ENCODE results near the gene SLC26A4. TPM values are rescaled to one million over a fixed set of nuclear protein-coding genes. Genes with fewer than 3 reads are reported as not detected.

The SLC26A4 gene
- total RNA-seq, 4 donors from 2014 or later, result 0.18 to 0.27 TPM; not detected in 2

DNA sequence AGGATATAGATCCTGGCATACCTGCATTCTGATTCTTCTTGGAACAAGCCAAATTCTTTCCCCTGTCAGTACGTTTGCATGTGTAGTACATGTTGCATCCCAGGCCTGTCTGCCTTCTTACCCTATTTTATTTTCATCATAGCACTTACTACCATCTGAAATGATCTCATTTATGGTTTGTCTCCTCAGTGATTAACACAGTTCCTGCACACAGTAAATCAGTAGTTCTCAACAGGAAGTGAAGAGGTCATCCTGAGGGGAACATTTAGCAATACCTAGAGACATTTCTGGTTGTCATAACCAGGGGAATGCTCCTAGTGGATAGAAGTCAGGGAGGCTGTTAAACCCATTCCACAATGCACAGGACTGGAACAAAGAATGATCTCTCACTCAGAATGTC is 38.2 kb upstream of the SLC26A4 start:
- Histone ChIP-seq H3K9me3 (no peaks in the 10 kb centered on the region), H3K27ac (no peak overlapping the region), H3K4me1 (no peaks in the 10 kb centered on the region), H3K4me3 (no peak overlapping the region), H3K27me3 (no peaks in the 10 kb centered on the region), H3K36me3 (no peaks in the 10 kb centered on the region)
- DNase-seq, result no peak
- no peak for TF ChIP-seq POLR2A (IDR thresholded peaks at IDR 0.05)
- TF ChIP-seq, protein P1, sequence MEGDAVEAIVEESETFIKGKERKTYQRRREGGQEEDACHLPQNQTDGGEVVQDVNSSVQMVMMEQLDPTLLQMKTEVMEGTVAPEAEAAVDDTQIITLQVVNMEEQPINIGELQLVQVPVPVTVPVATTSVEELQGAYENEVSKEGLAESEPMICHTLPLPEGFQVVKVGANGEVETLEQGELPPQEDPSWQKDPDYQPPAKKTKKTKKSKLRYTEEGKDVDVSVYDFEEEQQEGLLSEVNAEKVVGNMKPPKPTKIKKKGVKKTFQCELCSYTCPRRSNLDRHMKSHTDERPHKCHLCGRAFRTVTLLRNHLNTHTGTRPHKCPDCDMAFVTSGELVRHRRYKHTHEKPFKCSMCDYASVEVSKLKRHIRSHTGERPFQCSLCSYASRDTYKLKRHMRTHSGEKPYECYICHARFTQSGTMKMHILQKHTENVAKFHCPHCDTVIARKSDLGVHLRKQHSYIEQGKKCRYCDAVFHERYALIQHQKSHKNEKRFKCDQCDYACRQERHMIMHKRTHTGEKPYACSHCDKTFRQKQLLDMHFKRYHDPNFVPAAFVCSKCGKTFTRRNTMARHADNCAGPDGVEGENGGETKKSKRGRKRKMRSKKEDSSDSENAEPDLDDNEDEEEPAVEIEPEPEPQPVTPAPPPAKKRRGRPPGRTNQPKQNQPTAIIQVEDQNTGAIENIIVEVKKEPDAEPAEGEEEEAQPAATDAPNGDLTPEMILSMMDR (IDR thresholded peaks at IDR 0.05), result no peak

- Histone ChIP-seq H3K27ac (no peak overlapping the region), H3K27me3 (no peaks in the 10 kb centered on the region), H3K4me3 (no peak overlapping the region), H3K9me3 (no peaks in the 10 kb centered on the region), H3K36me3 (no peaks in the 10 kb centered on the region), H3K4me1 (no peaks in the 10 kb centered on the region)
- TF ChIP-seq, protein P1 (IDR thresholded peaks at IDR 0.05), result no peak
- TF ChIP-seq POLR2A (IDR thresholded peaks at IDR 0.05), result no peak
- no peak for DNase-seq
Measured at GRCh38 chr7:107622894-107623293, 37.7 kb upstream of the SLC26A4 start.

- no peak overlapping the region for H3K4me3 ChIP-seq
- DNase-seq, result no peak
- no peak overlapping the region for H3K27ac ChIP-seq
- H3K27me3 ChIP-seq, result no peaks in the 10 kb centered on the region
- H3K36me3 ChIP-seq, result no peaks in the 10 kb centered on the region
- no peak for TF ChIP-seq POLR2A (IDR thresholded peaks at IDR 0.05)
- TF ChIP-seq, protein P1 (IDR thresholded peaks at IDR 0.05), result no peak
- no peaks in the 10 kb centered on the region for H3K4me1 ChIP-seq
- no peaks in the 10 kb centered on the region for H3K9me3 ChIP-seq
Measured at GRCh38 chr7:107627002-107627401, 33.6 kb upstream of the SLC26A4 start.

- Histone ChIP-seq H3K27me3 (no peaks in the 10 kb centered on the region), H3K4me3 (no peak overlapping the region), H3K4me1 (no peaks in the 10 kb centered on the region), H3K27ac (peak overlapping the region in 1 of 4 donors; percentile 5), H3K36me3 (no peaks in the 10 kb centered on the region), H3K9me3 (no peaks in the 10 kb centered on the region)
- TF ChIP-seq POLR2A (IDR thresholded peaks at IDR 0.05), result no peak
- TF ChIP-seq, protein P1 (IDR thresholded peaks at IDR 0.05), result no peak
- peak in 2 of 3 donors; percentile 57 to 59 for DNase-seq
Measured at GRCh38 chr7:107628461-107629064, 32.1 kb upstream of the SLC26A4 start.

DNA sequence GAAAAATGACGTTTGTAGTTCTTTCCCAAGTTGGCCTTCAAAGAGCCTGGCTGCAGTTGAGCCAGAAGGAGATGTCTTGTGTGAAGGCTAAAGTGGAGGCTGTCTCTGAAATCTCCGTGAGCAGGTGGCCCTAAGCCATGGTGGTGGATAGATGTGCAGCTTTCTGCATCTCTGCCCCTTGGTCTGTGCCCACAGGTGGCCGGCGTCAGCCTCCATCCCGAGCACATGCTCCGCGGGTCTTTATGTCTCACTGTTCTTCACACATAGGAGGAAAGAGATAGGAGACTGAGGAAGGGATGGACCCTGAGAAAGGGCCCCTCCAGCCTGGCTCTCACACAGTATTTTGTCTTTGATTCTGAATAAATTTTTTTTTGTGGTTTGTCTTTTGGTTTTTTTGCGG is 30.3 kb upstream of the SLC26A4 start:
- H3K4me1 ChIP-seq, result no peaks in the 10 kb centered on the region
- no peak for DNase-seq
- H3K27me3 ChIP-seq, result no peaks in the 10 kb centered on the region
- H3K4me3 ChIP-seq, result no peak overlapping the region
- no peaks in the 10 kb centered on the region for H3K9me3 ChIP-seq
- TF ChIP-seq, protein P1 (IDR thresholded peaks at IDR 0.05), result no peak
- TF ChIP-seq POLR2A (IDR thresholded peaks at IDR 0.05), result no peak
- no peak overlapping the region for H3K27ac ChIP-seq
- no peaks in the 10 kb centered on the region for H3K36me3 ChIP-seq
